GM23338 (cell line): ENCODE measurements around the gene HSD11B1L. TPM values are rescaled to one million over a fixed set of nuclear protein-coding genes. Genes with fewer than 3 reads are reported as not detected.

Experiments used
- ATAC-seq: fragments of 200-7000 bp; cut with Tn5 transposase; 3 replicates; pipeline ENCODE4 v1.9.1; 2020
- DNase-seq: peaks from one replicate; pipeline ENCODE4 v3.0.0-alpha.2; 2015; ENCODE audit warnings: low spot score
- H2AFZ ChIP-seq: fragments of 200-600 bp; sonication (generic); 2 replicates; pipeline ENCODE4 v1.8.0; 2016; ENCODE audit warnings: antibody characterized with exemption, mild to moderate bottlenecking, moderate library complexity
- H3F3A ChIP-seq: fragments of 200-600 bp; sonication (generic); replicated peaks from 2 replicates; pipeline ENCODE4 v1.8.0; 2017; ENCODE audit warnings: antibody characterized with exemption, mixed run types, low read depth
- H3K27ac ChIP-seq: fragments of 200-600 bp; sonication (generic); 2 replicates; pipeline ENCODE4 v1.6.1; 2016; ENCODE audit warnings: low read depth
- H3K27me3 ChIP-seq: fragments of 200-600 bp; sonication (generic); 2 replicates; pipeline ENCODE4 v1.8.0; 2016; ENCODE audit warnings: mild to moderate bottlenecking, mixed run types, moderate library complexity; ENCODE audit not compliant: insufficient read depth
- H3K36me3 ChIP-seq: fragments of 200-600 bp; sonication (generic); 2 replicates; pipeline ENCODE4 v1.8.0; 2016; ENCODE audit warnings: mild to moderate bottlenecking; ENCODE audit not compliant: insufficient read depth
- H3K4me1 ChIP-seq: fragments of 200-600 bp; sonication (generic); 2 replicates; pipeline ENCODE4 v1.8.0; 2016; ENCODE audit warnings: mild to moderate bottlenecking, moderate library complexity; ENCODE audit not compliant: insufficient read depth
- H3K4me2 ChIP-seq: fragments of 200-600 bp; sonication (generic); 2 replicates; pipeline ENCODE4 v1.7.1; 2017; ENCODE audit warnings: mixed run types
- H3K4me3 ChIP-seq: fragments of 200-600 bp; sonication (generic); 2 replicates; pipeline ENCODE4 v1.6.1; 2016; ENCODE audit warnings: mixed run types
- H3K79me2 ChIP-seq: fragments of 200-600 bp; sonication (generic); replicated peaks from 2 replicates; pipeline ENCODE4 v1.8.0; 2017; ENCODE audit warnings: mild to moderate bottlenecking; ENCODE audit not compliant: insufficient read depth
- H3K9me2 ChIP-seq: fragments of 200-600 bp; sonication (generic); 2 replicates; pipeline ENCODE4 v1.8.0; 2017; ENCODE audit not compliant: insufficient read depth
- H4K20me1 ChIP-seq: fragments of 200-600 bp; sonication (generic); replicated peaks from 2 replicates; pipeline ENCODE4 v1.8.0; 2017; ENCODE audit warnings: mild to moderate bottlenecking; ENCODE audit not compliant: insufficient read depth
- H3K27ac Mint-ChIP-seq: 2 replicates; pipeline ENCODE4 v1.8.0; 2020; ENCODE audit warnings: inconsistent platforms, mild to moderate bottlenecking, moderate library complexity, mixed read lengths
- H3K27me3 Mint-ChIP-seq: 3 replicates; pipeline ENCODE4 v1.8.0; 2022; ENCODE audit warnings: low read depth, mild to moderate bottlenecking, moderate library complexity, mixed read lengths, inconsistent platforms; ENCODE audit not compliant: insufficient read depth, poor library complexity
- H3K36me3 Mint-ChIP-seq: 3 replicates; pipeline ENCODE4 v1.8.0; 2021; ENCODE audit warnings: low read depth, mild to moderate bottlenecking, inconsistent platforms, moderate library complexity, mixed read lengths
- H3K4me1 Mint-ChIP-seq: 3 replicates; pipeline ENCODE4 v1.8.0; 2020; ENCODE audit warnings: mild to moderate bottlenecking, inconsistent platforms, mixed read lengths
- H3K4me3 Mint-ChIP-seq: 3 replicates; pipeline ENCODE4 v1.8.0; 2021; ENCODE audit warnings: moderate library complexity, mild to moderate bottlenecking, inconsistent platforms, mixed read lengths
- H3K9me3 Mint-ChIP-seq: 3 replicates; pipeline ENCODE4 v1.8.0; 2020; ENCODE audit warnings: moderate library complexity, mild to moderate bottlenecking, inconsistent platforms, mixed read lengths
- CREB1 ChIP-seq: fragments of 250-450 bp; sonication (Bioruptor Pico); IDR thresholded peaks from 2 replicates; pipeline ENCODE4 v1.5.0; 2020; ENCODE audit warnings: low read depth, mild to moderate bottlenecking, moderate library complexity
- EZH2phosphoT487 ChIP-seq: fragments of 200-600 bp; sonication (generic); IDR thresholded peaks from one replicate; pipeline ENCODE4 v1.8.1; 2018; ENCODE audit warnings: antibody characterized with exemption; ENCODE audit not compliant: unreplicated experiment
- JUNB ChIP-seq: IDR thresholded peaks from one replicate; pipeline ENCODE4 v1.6.1; 2016; ENCODE audit warnings: antibody characterized with exemption; ENCODE audit not compliant: unreplicated experiment
- NANOG ChIP-seq: IDR thresholded peaks from 2 replicates; pipeline ENCODE4 v1.6.1; 2016; ENCODE audit warnings: antibody characterized with exemption, borderline replicate concordance
- STAT1 ChIP-seq: IDR thresholded peaks from one replicate; pipeline ENCODE4 v1.6.1; 2016; ENCODE audit warnings: antibody characterized with exemption; ENCODE audit not compliant: unreplicated experiment
- ZNF114 ChIP-seq: fragments of 250-450 bp; sonication (Bioruptor Pico); IDR thresholded peaks from 2 replicates; pipeline ENCODE4 v1.5.0; 2020; ENCODE audit warnings: mild to moderate bottlenecking, moderate library complexity
- ZNF331 ChIP-seq: fragments of 250-450 bp; sonication (Bioruptor Pico); IDR thresholded peaks from 2 replicates; pipeline ENCODE4 v1.5.0; 2020; ENCODE audit warnings: low read depth, mild to moderate bottlenecking, moderate library complexity
- polyA plus RNA-seq: library from polyadenylated mRNA; unstranded; fragments of >200 nt; fragmentation: Nextera tagmentation; extraction: Ambion mirVana; gene quantifications from 2 replicates; pipeline ENCODE4 v1.2.1, GENCODE V29; 2016
- total RNA-seq: library from RNA; depleted of rRNA; stranded (reverse); fragments of >200 nt; shearing (Covaris generic); gene quantifications from 2 replicates; pipeline ENCODE4 v1.2.3, GENCODE V29; 2014
- TF ChIP-seq, protein P1 (sequence below): fragments of 250-450 bp; sonication (Bioruptor Pico); IDR thresholded peaks from 2 replicates; pipeline ENCODE4 v1.5.0; 2020; ENCODE audit warnings: mild to moderate bottlenecking, moderate library complexity
- TF ChIP-seq, protein P2 (sequence below): IDR thresholded peaks from 2 replicates; pipeline ENCODE4 v1.6.1; 2016; ENCODE audit warnings: antibody characterized with exemption

The HSD11B1L gene
- total and polyA plus RNA-seq, 2 experiments from 2014 or later: 12.9 to 18.4 TPM

DNA sequence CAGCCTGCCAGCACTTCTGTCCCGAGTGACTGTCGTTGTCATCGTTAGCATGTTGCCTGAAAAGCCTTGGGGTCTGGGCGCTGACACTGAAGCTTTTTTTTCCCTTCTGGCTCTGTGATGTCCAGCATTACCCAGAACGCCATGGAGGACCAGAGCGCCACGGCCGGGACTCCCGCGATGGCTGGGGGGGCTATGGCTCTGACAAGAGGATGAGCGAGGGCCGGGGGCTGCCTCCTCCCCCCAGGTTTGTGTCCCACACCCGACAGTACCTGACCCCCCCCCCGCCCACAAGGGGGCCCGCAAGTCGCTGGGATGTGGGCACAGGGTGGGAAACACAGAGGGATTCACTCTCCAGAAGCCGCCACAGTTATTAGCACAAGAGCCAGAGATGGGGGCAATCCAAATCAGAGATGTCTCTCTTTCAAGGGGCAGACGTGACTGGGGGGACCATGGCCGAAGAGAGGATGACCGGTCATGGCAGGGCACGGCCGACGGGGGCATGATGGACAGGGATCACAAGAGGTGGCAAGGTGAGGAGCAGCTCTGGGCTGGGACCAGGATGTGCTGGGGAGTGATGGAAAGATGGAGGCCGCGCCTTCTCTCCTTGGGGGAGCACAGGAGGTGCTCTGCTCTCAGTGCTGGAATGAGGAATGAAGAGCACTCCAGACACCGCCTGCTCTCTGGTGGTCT is 13.8 kb upstream of the HSD11B1L start (continued):
- TF ChIP-seq, protein P1, sequence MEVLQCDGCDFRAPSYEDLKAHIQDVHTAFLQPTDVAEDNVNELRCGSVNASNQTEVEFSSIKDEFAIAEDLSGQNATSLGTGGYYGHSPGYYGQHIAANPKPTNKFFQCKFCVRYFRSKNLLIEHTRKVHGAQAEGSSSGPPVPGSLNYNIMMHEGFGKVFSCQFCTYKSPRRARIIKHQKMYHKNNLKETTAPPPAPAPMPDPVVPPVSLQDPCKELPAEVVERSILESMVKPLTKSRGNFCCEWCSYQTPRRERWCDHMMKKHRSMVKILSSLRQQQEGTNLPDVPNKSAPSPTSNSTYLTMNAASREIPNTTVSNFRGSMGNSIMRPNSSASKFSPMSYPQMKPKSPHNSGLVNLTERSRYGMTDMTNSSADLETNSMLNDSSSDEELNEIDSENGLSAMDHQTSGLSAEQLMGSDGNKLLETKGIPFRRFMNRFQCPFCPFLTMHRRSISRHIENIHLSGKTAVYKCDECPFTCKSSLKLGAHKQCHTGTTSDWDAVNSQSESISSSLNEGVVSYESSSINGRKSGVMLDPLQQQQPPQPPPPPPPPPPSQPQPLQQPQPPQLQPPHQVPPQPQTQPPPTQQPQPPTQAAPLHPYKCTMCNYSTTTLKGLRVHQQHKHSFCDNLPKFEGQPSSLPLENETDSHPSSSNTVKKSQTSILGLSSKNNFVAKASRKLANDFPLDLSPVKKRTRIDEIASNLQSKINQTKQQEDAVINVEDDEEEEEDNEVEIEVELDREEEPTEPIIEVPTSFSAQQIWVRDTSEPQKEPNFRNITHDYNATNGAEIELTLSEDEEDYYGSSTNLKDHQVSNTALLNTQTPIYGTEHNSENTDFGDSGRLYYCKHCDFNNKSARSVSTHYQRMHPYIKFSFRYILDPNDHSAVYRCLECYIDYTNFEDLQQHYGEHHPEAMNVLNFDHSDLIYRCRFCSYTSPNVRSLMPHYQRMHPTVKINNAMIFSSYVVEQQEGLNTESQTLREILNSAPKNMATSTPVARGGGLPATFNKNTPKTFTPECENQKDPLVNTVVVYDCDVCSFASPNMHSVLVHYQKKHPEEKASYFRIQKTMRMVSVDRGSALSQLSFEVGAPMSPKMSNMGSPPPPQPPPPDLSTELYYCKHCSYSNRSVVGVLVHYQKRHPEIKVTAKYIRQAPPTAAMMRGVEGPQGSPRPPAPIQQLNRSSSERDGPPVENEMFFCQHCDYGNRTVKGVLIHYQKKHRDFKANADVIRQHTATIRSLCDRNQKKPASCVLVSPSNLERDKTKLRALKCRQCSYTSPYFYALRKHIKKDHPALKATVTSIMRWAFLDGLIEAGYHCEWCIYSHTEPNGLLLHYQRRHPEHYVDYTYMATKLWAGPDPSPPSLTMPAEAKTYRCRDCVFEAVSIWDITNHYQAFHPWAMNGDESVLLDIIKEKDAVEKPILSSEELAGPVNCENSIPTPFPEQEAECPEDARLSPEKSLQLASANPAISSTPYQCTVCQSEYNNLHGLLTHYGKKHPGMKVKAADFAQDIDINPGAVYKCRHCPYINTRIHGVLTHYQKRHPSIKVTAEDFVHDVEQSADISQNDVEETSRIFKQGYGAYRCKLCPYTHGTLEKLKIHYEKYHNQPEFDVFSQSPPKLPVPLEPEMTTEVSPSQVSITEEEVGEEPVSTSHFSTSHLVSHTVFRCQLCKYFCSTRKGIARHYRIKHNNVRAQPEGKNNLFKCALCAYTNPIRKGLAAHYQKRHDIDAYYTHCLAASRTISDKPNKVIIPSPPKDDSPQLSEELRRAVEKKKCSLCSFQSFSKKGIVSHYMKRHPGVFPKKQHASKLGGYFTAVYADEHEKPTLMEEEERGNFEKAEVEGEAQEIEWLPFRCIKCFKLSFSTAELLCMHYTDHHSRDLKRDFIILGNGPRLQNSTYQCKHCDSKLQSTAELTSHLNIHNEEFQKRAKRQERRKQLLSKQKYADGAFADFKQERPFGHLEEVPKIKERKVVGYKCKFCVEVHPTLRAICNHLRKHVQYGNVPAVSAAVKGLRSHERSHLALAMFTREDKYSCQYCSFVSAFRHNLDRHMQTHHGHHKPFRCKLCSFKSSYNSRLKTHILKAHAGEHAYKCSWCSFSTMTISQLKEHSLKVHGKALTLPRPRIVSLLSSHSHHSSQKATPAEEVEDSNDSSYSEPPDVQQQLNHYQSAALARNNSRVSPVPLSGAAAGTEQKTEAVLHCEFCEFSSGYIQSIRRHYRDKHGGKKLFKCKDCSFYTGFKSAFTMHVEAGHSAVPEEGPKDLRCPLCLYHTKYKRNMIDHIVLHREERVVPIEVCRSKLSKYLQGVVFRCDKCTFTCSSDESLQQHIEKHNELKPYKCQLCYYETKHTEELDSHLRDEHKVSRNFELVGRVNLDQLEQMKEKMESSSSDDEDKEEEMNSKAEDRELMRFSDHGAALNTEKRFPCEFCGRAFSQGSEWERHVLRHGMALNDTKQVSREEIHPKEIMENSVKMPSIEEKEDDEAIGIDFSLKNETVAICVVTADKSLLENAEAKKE: no peak
- TF ChIP-seq, protein P2, sequence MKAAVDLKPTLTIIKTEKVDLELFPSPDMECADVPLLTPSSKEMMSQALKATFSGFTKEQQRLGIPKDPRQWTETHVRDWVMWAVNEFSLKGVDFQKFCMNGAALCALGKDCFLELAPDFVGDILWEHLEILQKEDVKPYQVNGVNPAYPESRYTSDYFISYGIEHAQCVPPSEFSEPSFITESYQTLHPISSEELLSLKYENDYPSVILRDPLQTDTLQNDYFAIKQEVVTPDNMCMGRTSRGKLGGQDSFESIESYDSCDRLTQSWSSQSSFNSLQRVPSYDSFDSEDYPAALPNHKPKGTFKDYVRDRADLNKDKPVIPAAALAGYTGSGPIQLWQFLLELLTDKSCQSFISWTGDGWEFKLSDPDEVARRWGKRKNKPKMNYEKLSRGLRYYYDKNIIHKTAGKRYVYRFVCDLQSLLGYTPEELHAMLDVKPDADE: no peak
- TF ChIP-seq NANOG (no peak), ZNF114 (CRISPR knock-in tag) (no peak), STAT1 (no peak), EZH2phosphoT487 (no peak), ZNF331 (no peak), JUNB (no peak)

DNA sequence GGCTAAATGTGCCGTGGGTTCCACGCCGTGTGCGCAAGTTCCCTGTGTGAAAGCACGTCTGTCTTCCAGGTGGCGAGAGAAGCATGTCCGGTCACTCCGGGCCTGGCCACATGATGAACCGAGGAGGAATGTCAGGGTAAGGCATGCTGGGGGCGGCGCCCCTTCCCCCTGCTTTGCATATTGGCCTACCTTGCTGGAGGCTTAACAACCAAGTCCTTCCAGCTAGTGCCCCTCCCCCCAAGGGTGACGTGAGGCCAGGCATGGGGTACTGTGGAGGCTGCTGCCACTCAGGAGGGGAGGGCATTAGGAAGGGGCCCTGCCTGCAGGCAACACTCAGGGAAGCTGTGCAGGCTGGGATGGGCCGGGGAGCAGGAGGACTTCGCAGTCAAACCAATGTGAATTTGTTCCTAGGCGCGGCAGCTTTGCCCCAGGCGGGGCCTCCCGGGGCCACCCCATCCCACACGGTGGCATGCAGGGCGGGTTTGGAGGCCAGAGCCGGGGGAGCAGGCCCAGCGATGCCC is 13.0 kb upstream of the HSD11B1L start:
- Histone ChIP-seq H3K27ac (0 out of 2 replicates have a peak overlapping the region, but pooled peaks have one; percentile 45), H3K4me2 (no peak overlapping the region), H3F3A (peaks cover 14% of the 10 kb centered on the region), H3K4me3 (no peak overlapping the region), H2AFZ (no peak overlapping the region), H3K36me3 (peaks cover 37% of the 10 kb centered on the region), H4K20me1 (peaks cover 16% of the 10 kb centered on the region), H3K4me1 (0 out of 2 replicates have a peak, but pooled peaks cover 3% of the 10 kb centered on the region), H3K9me2 (no peaks in the 10 kb centered on the region), H3K27me3 (no peaks in the 10 kb centered on the region), H3K79me2 (no peaks in the 10 kb centered on the region; the same call in 1 of the 2 replicates)
- TF ChIP-seq CREB1 (peak; percentile 51), NANOG (no peak)
- DNase-seq (peak; percentile 80), ATAC-seq (peak; percentile 91)
- no peak overlapping the region; the same call in 2 of the 3 replicates for H3K4me3 Mint-ChIP-seq
- peak overlapping the region; percentile 96 for H3K27ac Mint-ChIP-seq
- H3K9me3 Mint-ChIP-seq: no peaks in the 10 kb centered on the region
- peaks cover 19% of the 10 kb centered on the region for H3K27me3 Mint-ChIP-seq
- H3K36me3 Mint-ChIP-seq: peaks cover 77% of the 10 kb centered on the region
- H3K4me1 Mint-ChIP-seq: peaks cover 13% of the 10 kb centered on the region
